Measurements from ENCODE around the gene ADARB2. TPM values are rescaled to one million over a fixed set of nuclear protein-coding genes. Genes with fewer than 3 reads are reported as not detected.

Gene ADARB2
- total RNA-seq, 1 donor from 2014 or later = under 0.01 TPM

DNA sequence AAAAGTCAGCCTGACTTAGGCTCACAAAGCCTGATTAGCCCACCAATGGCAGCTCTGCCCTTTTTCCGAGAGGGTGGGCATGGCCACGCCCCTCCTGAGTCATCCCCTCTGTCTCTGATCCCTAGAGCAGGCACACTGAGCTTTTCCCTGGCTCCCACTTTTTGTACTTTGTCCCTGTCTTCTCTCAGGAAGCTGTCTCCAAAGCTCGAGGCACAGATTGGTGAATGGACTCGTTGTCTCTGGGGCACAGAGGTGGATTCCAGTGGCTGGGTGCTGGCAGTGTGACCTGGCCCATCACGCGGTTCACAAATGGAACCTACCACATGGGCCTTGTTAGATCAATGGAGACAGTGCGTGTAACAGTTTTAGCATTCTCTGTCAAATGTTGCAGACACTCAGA, 367.7 kb downstream of the ADARB2 start:
- Histone ChIP-seq H3K4me1 (ENCODE audit: control insufficient read depth in 3 of 3, insufficient read depth in 3 of 3, low read length in 3 of 3) (no peaks in the 10 kb centered on the region), H3K9ac (ENCODE audit: low read depth in 1 of 3, low read length in 3 of 3) (no peak overlapping the region), H3K36me3 (ENCODE audit: control insufficient read depth in 3 of 3, insufficient read depth in 3 of 3, low read length in 3 of 3) (no peaks in the 10 kb centered on the region), H3K27me3 (ENCODE audit: control insufficient read depth in 3 of 3, insufficient read depth in 3 of 3, low read length in 3 of 3) (peaks cover 0 to 13% (median 2%) of the 10 kb centered on the region in 3 donors), H3K27ac (ENCODE audit: low read depth, low read length) (no peak overlapping the region), H3K4me3 (ENCODE audit: low read length in 3 of 3) (no peak overlapping the region), H3K9me3 (ENCODE audit: control insufficient read depth in 3 of 3, low read length in 3 of 3) (no peaks in the 10 kb centered on the region)

DNA sequence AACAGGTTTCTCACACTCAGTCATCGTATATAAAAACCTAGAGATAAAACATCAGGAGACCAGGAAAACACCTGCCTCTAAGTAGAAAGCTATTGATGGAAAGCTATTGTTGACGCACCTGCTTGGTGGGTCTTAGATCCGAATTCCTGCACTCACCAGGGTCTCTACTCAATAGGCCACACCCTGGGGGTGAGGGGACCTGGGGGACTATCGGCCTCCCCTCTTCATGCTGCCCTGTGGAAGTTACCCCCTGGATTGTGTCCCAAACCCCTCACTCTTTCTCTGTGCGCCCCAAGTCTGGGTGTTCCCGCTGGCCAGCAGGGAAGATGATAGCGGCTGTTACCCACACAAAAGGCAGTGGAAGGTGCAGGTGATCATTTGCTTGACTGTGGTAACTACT, 368.1 kb downstream of the ADARB2 start:
- H3K9ac ChIP-seq (ENCODE audit: low read depth in 1 of 3, low read length in 3 of 3) = no peak overlapping the region
- H3K27me3 ChIP-seq (ENCODE audit: control insufficient read depth in 3 of 3, insufficient read depth in 3 of 3, low read length in 3 of 3) = peaks cover under 1 to 17% (median 2%) of the 10 kb centered on the region in 3 donors
- no peak overlapping the region for H3K27ac ChIP-seq (ENCODE audit: low read depth, low read length)
- no peaks in the 10 kb centered on the region for H3K9me3 ChIP-seq (ENCODE audit: control insufficient read depth in 3 of 3, low read length in 3 of 3)
- H3K4me1 ChIP-seq (ENCODE audit: control insufficient read depth in 3 of 3, insufficient read depth in 3 of 3, low read length in 3 of 3) = no peaks in the 10 kb centered on the region
- no peak overlapping the region for H3K4me3 ChIP-seq (ENCODE audit: low read length in 3 of 3)
- no peaks in the 10 kb centered on the region for H3K36me3 ChIP-seq (ENCODE audit: control insufficient read depth in 3 of 3, insufficient read depth in 3 of 3, low read length in 3 of 3)

- Histone ChIP-seq H3K27me3 (ENCODE audit: control insufficient read depth in 3 of 3, insufficient read depth in 3 of 3, low read length in 3 of 3) (peaks cover 2 to 20% (median 4%) of the 10 kb centered on the region in 3 donors), H3K4me3 (ENCODE audit: low read length in 3 of 3) (no peak overlapping the region), H3K9me3 (ENCODE audit: control insufficient read depth in 3 of 3, low read length in 3 of 3) (no peaks in the 10 kb centered on the region), H3K27ac (ENCODE audit: low read depth, low read length) (no peak overlapping the region), H3K36me3 (ENCODE audit: control insufficient read depth in 3 of 3, insufficient read depth in 3 of 3, low read length in 3 of 3) (no peaks in the 10 kb centered on the region), H3K4me1 (ENCODE audit: control insufficient read depth in 3 of 3, insufficient read depth in 3 of 3, low read length in 3 of 3) (no peaks in the 10 kb centered on the region), H3K9ac (ENCODE audit: low read depth in 1 of 3, low read length in 3 of 3) (no peak overlapping the region)
Measured at GRCh38 chr10:1368842-1369171, 368.5 kb downstream of the ADARB2 start.

- Histone ChIP-seq H3K9ac (ENCODE audit: low read depth in 1 of 3, low read length in 3 of 3) (no peak overlapping the region), H3K9me3 (ENCODE audit: control insufficient read depth in 3 of 3, low read length in 3 of 3) (no peaks in the 10 kb centered on the region), H3K36me3 (ENCODE audit: control insufficient read depth in 3 of 3, insufficient read depth in 3 of 3, low read length in 3 of 3) (no peaks in the 10 kb centered on the region), H3K4me3 (ENCODE audit: low read length in 3 of 3) (no peak overlapping the region), H3K4me1 (ENCODE audit: control insufficient read depth in 3 of 3, insufficient read depth in 3 of 3, low read length in 3 of 3) (no peaks in the 10 kb centered on the region), H3K27ac (ENCODE audit: low read depth, low read length) (no peak overlapping the region), H3K27me3 (ENCODE audit: control insufficient read depth in 3 of 3, insufficient read depth in 3 of 3, low read length in 3 of 3) (peaks cover under 1 to 26% (median 6%) of the 10 kb centered on the region in 3 donors)
Measured at GRCh38 chr10:1367938-1368841, 369.1 kb downstream of the ADARB2 start.

DNA sequence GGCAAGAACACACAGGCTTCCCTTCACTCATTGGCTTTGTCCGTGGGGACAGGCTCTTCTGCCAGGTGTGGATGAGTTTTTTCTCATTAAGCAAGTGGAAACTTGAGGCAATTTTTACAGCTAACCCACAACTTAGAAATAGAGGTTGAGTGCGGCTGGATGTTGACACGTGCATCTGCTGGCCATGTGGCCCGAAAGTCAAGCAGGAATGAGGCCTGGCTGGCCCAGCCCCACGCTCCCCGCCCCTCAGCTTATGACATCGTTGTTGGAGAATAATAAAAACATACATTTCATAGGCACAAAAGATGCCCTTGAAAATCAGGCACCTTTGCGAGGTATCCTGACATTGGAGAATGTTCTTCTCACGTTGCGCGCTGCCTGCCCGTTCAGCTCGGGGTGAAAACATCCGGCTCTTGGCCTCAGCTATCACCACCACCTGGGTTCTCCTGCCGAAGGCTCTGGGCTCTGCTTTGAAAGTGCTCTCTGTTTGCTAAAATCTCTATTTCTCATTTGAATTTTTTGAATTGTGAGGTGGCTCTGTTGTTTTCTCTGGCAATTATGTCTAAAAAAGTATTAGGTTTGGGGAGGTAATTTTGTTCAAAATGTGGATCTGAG, 370.4 kb downstream of the ADARB2 start:
- Histone ChIP-seq H3K27me3 (ENCODE audit: control insufficient read depth in 3 of 3, insufficient read depth in 3 of 3, low read length in 3 of 3) (peaks cover 0 to 34% (median 10%) of the 10 kb centered on the region in 3 donors), H3K27ac (ENCODE audit: low read depth, low read length) (no peak overlapping the region)

GRCh38 chr10:1366322-1366691, 371.0 kb downstream of the ADARB2 start:
- Histone ChIP-seq H3K4me3 (ENCODE audit: low read length in 3 of 3) (no peak overlapping the region), H3K27me3 (ENCODE audit: control insufficient read depth in 3 of 3, insufficient read depth in 3 of 3, low read length in 3 of 3) (peaks cover 0 to 34% (median 14%) of the 10 kb centered on the region in 3 donors), H3K9me3 (ENCODE audit: control insufficient read depth in 3 of 3, low read length in 3 of 3) (no peaks in the 10 kb centered on the region), H3K4me1 (ENCODE audit: control insufficient read depth in 3 of 3, insufficient read depth in 3 of 3, low read length in 3 of 3) (no peaks in the 10 kb centered on the region), H3K9ac (ENCODE audit: low read depth in 1 of 3, low read length in 3 of 3) (no peak overlapping the region), H3K36me3 (ENCODE audit: control insufficient read depth in 3 of 3, insufficient read depth in 3 of 3, low read length in 3 of 3) (no peaks in the 10 kb centered on the region), H3K27ac (ENCODE audit: low read depth, low read length) (no peak overlapping the region)

More for the DNA sequence above, 370.4 kb downstream of the ADARB2 start:
- Histone ChIP-seq H3K36me3 (ENCODE audit: control insufficient read depth in 3 of 3, insufficient read depth in 3 of 3, low read length in 3 of 3) (no peaks in the 10 kb centered on the region), H3K9ac (ENCODE audit: low read depth in 1 of 3, low read length in 3 of 3) (no peak overlapping the region), H3K9me3 (ENCODE audit: control insufficient read depth in 3 of 3, low read length in 3 of 3) (no peaks in the 10 kb centered on the region), H3K4me1 (ENCODE audit: control insufficient read depth in 3 of 3, insufficient read depth in 3 of 3, low read length in 3 of 3) (no peaks in the 10 kb centered on the region), H3K4me3 (ENCODE audit: low read length in 3 of 3) (no peak overlapping the region)

GRCh38 chr10:1365540-1366321, 371.6 kb downstream of the ADARB2 start:
- Histone ChIP-seq H3K9me3 (ENCODE audit: control insufficient read depth in 3 of 3, low read length in 3 of 3) (no peaks in the 10 kb centered on the region), H3K4me1 (ENCODE audit: control insufficient read depth in 3 of 3, insufficient read depth in 3 of 3, low read length in 3 of 3) (no peaks in the 10 kb centered on the region), H3K27me3 (ENCODE audit: control insufficient read depth in 3 of 3, insufficient read depth in 3 of 3, low read length in 3 of 3) (peaks cover 0 to 34% (median 16%) of the 10 kb centered on the region in 3 donors), H3K36me3 (ENCODE audit: control insufficient read depth in 3 of 3, insufficient read depth in 3 of 3, low read length in 3 of 3) (no peaks in the 10 kb centered on the region), H3K27ac (ENCODE audit: low read depth, low read length) (no peak overlapping the region), H3K4me3 (ENCODE audit: low read length in 3 of 3) (no peak overlapping the region), H3K9ac (ENCODE audit: low read depth in 1 of 3, low read length in 3 of 3) (no peak overlapping the region)

DNA sequence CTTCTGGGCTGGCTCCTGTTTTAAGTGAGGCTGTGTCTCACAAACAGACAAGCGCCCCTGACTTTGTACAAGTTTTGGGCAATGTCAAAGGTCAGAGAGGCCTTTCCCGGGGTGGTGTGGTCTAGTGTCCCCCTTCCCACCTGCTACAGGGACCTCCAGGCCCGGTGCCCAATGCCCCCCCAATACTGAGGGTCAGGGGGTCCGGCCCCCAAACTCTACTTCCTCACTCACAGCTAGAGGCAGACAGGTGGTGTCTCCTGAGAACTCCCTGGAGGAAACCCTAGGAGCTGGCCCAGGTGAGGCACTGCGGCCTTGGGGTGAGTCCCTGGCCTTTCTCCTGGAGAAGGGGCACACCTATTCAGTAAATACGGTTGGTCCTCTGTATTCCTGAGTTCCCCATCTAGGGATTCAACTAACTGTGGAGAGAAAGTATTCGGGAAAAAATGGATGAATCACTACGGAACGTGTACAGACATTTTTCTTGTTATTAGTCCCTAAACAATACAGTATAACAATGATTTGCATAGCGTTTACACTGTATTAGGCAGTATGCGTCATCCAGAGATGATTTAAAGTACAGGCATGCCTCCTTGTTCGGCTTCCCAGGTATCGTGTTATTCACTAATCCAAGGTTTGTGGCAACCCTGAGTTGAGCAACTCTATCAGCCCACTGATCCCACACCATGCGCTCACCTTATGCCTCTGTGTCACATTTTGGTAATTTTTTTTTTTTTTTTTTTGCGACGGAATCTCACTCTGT, 373.0 kb downstream of the ADARB2 start:
- Histone ChIP-seq H3K27me3 (ENCODE audit: control insufficient read depth in 3 of 3, insufficient read depth in 3 of 3, low read length in 3 of 3) (peaks cover 3 to 40% (median 22%) of the 10 kb centered on the region in 3 donors), H3K9ac (ENCODE audit: low read depth in 1 of 3, low read length in 3 of 3) (no peak overlapping the region), H3K36me3 (ENCODE audit: control insufficient read depth in 3 of 3, insufficient read depth in 3 of 3, low read length in 3 of 3) (no peaks in the 10 kb centered on the region), H3K4me3 (ENCODE audit: low read length in 3 of 3) (no peak overlapping the region), H3K4me1 (ENCODE audit: control insufficient read depth in 3 of 3, insufficient read depth in 3 of 3, low read length in 3 of 3) (no peaks in the 10 kb centered on the region), H3K27ac (ENCODE audit: low read depth, low read length) (no peak overlapping the region), H3K9me3 (ENCODE audit: control insufficient read depth in 3 of 3, low read length in 3 of 3) (no peaks in the 10 kb centered on the region)

- H3K27ac ChIP-seq (ENCODE audit: low read depth, low read length) = no peak overlapping the region
- peaks cover 3 to 41% (median 22%) of the 10 kb centered on the region in 3 donors for H3K27me3 ChIP-seq (ENCODE audit: control insufficient read depth in 3 of 3, insufficient read depth in 3 of 3, low read length in 3 of 3)
- no peaks in the 10 kb centered on the region for H3K4me1 ChIP-seq (ENCODE audit: control insufficient read depth in 3 of 3, insufficient read depth in 3 of 3, low read length in 3 of 3)
- H3K9me3 ChIP-seq (ENCODE audit: control insufficient read depth in 3 of 3, low read length in 3 of 3) = no peaks in the 10 kb centered on the region
- H3K36me3 ChIP-seq (ENCODE audit: control insufficient read depth in 3 of 3, insufficient read depth in 3 of 3, low read length in 3 of 3) = no peaks in the 10 kb centered on the region
- H3K4me3 ChIP-seq (ENCODE audit: low read length in 3 of 3) = no peak overlapping the region
- H3K9ac ChIP-seq (ENCODE audit: low read depth in 1 of 3, low read length in 3 of 3) = no peak overlapping the region
Measured at GRCh38 chr10:1363446-1364121, 373.7 kb downstream of the ADARB2 start.

All from skeletal muscle tissue (tissue), 4 donors.